Kidney glomerular epithelial cell (primary cell): ENCODE results near the gene HSPH1.

Experiments
- DNase-seq: peaks from one replicate; lab custom pipeline; 2025; lab: John Stamatoyannopoulos, UW

The HSPH1 gene

GRCh38 chr13:31096654-31097302 is 64.9 kb downstream of the HSPH1 start:
- no peak for DNase-seq

GRCh38 chr13:31094331-31095015 is 67.2 kb downstream of the HSPH1 start:
- no peak for DNase-seq

- no peak for DNase-seq
Measured at GRCh38 chr13:31093145-31093885, 68.4 kb downstream of the HSPH1 start.

GRCh38 chr13:31092646-31093045 is 69.1 kb downstream of the HSPH1 start:
- no peak for DNase-seq

GRCh38 chr13:31090961-31091624 is 70.6 kb downstream of the HSPH1 start:
- DNase-seq: no peak

GRCh38 chr13:31090096-31090495 is 71.6 kb downstream of the HSPH1 start:
- DNase-seq: no peak

GRCh38 chr13:31089649-31090048 is 72.1 kb downstream of the HSPH1 start:
- no peak for DNase-seq

GRCh38 chr13:31088826-31089420 is 72.8 kb downstream of the HSPH1 start:
- DNase-seq: no peak
